Uterus (tissue), 4 donors: ENCODE data around the gene CGN. TPM values are rescaled to one million over a fixed set of nuclear protein-coding genes. Genes with fewer than 3 reads are reported as not detected.

Experiments used
- DNase-seq, 2 donors: peaks; one replicate each; pipeline ENCODE4 v3.0.0-alpha.2; 2019 to 2020
- H3K27ac ChIP-seq, 2 donors: fragments of 200-600 bp; sonication (generic); 1 replicate in 1 of 2; 2 replicates in 1 of 2; pipeline ENCODE4 v1.5.1; 2016 to 2018
- H3K27me3 ChIP-seq, 2 donors: fragments of 200-600 bp; sonication (generic); one replicate each; pipeline ENCODE4 v1.5.1; 2018 to 2019; ENCODE audit warnings: control low read depth in 1 of 2
- H3K36me3 ChIP-seq, 2 donors: fragments of 200-600 bp; sonication (generic); one replicate each; pipeline ENCODE4 v1.5.1; 2019; ENCODE audit warnings: control low read depth in 1 of 2
- H3K4me1 ChIP-seq, 2 donors: fragments of 200-600 bp; sonication (generic); one replicate each; pipeline ENCODE4 v1.5.1; 2018 to 2019; ENCODE audit warnings: control low read depth in 1 of 2
- H3K4me3 ChIP-seq, 2 donors: fragments of 200-600 bp; sonication (generic); 1 replicate in 1 of 2; 2 replicates in 1 of 2; pipeline ENCODE4 v1.5.1; 2018 to 2019; ENCODE audit warnings: mild to moderate bottlenecking in 1 of 2
- H3K9me3 ChIP-seq, 2 donors: fragments of 200-600 bp; sonication (generic); one replicate each; pipeline ENCODE4 v1.5.1; 2019; ENCODE audit warnings: control low read depth in 1 of 2
- POLR2A ChIP-seq, 2 donors: fragments of 450-650 bp; IDR thresholded peaks; one replicate each; pipeline ENCODE4 v1.6.1; 2016; ENCODE audit warnings: antibody characterized with exemption in 2 of 2, mild to moderate bottlenecking in 1 of 2, moderate library complexity in 1 of 2
- intact Hi-C: fragments of 100-400 bp; cut with DNase I; formaldehyde crosslinking; loops from one replicate; pipeline ENCODE4 v1.15.1; 2023; ENCODE audit warnings: low total_unique reads
- total RNA-seq, 4 donors: library from RNA; depleted of rRNA in 3 of 4; stranded (reverse); fragments of >200 nt in 3 of 4; gene quantifications; one replicate each; pipeline versions ENCODE4 v1.1.0 to v1.2.4, GENCODE V29; 2014 to 2023
- TF ChIP-seq, protein P1 (sequence below), 4 experiments: fragments of 200-600 bp in 2 of 4; fragments of 450-650 bp in 2 of 4; sonication (generic) in 2 of 4; IDR thresholded peaks; one replicate each; pipeline ENCODE4 v1.5.1; 2016 to 2019; ENCODE audit warnings: antibody characterized with exemption in 4 of 4, mild to moderate bottlenecking in 2 of 4, moderate library complexity in 1 of 4
- donor health status: DM: yes; HTN: yes; CAD: no.

The CGN gene
- total RNA-seq, 4 donors from 2014 or later, result under 0.01 to 7.3 (median 0.85) TPM

- no peaks in the 10 kb centered on the region for H3K36me3 ChIP-seq
- H3K4me3 ChIP-seq, result no peak overlapping the region
- no peaks in the 10 kb centered on the region for H3K4me1 ChIP-seq
- no peak for TF ChIP-seq POLR2A (IDR thresholded peaks at IDR 0.05)
- TF ChIP-seq, protein P1, sequence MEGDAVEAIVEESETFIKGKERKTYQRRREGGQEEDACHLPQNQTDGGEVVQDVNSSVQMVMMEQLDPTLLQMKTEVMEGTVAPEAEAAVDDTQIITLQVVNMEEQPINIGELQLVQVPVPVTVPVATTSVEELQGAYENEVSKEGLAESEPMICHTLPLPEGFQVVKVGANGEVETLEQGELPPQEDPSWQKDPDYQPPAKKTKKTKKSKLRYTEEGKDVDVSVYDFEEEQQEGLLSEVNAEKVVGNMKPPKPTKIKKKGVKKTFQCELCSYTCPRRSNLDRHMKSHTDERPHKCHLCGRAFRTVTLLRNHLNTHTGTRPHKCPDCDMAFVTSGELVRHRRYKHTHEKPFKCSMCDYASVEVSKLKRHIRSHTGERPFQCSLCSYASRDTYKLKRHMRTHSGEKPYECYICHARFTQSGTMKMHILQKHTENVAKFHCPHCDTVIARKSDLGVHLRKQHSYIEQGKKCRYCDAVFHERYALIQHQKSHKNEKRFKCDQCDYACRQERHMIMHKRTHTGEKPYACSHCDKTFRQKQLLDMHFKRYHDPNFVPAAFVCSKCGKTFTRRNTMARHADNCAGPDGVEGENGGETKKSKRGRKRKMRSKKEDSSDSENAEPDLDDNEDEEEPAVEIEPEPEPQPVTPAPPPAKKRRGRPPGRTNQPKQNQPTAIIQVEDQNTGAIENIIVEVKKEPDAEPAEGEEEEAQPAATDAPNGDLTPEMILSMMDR (IDR thresholded peaks at IDR 0.05), result no peak
- DNase-seq, result no peak
- no peaks in the 10 kb centered on the region for H3K27me3 ChIP-seq
- intact Hi-C loops, result no loop called here
- no peaks in the 10 kb centered on the region for H3K9me3 ChIP-seq
- H3K27ac ChIP-seq, result no peak overlapping the region
These were observed 19.5 kb upstream of the CGN start for GRCh38 chr1:151491641-151492040.

- H3K4me1 ChIP-seq, result no peaks in the 10 kb centered on the region
- intact Hi-C loops, result no loop called here
These were observed 19.1 kb upstream of the CGN start for GRCh38 chr1:151492120-151492519.

DNA sequence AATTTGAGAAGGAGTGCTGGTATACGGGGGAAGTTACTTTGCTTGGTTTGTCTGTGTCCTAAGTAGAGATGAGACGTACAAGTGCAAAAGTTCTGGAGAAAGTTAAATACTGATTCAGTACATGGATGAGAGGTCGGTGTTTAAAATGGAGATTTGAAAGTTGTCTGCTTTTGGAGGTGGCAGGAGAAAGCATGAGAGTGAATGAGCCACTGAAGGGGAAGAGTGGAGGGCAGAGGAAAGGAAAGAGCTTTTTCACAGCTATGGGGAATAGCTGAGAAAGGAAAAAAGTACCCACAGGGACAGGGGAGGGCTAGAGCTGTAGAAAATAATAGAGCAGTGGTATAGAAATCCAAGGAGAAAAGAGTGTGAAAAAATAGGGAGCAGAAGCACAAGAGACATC lies 18.1 kb upstream of the CGN start:
- Histone ChIP-seq H3K36me3 (no peaks in the 10 kb centered on the region), H3K4me3 (no peak overlapping the region), H3K27ac (no peak overlapping the region), H3K9me3 (no peaks in the 10 kb centered on the region), H3K27me3 (no peaks in the 10 kb centered on the region), H3K4me1 (no peaks in the 10 kb centered on the region)
- no peak for TF ChIP-seq POLR2A (IDR thresholded peaks at IDR 0.05)
- TF ChIP-seq, protein P1 (IDR thresholded peaks at IDR 0.05), result no peak
- intact Hi-C loops, result no loop called here
- no peak for DNase-seq

More at GRCh38 chr1:151492120-151492519, 19.1 kb upstream of the CGN start:
- Histone ChIP-seq H3K9me3 (no peaks in the 10 kb centered on the region), H3K4me3 (no peak overlapping the region), H3K27me3 (no peaks in the 10 kb centered on the region), H3K27ac (no peak overlapping the region), H3K36me3 (no peaks in the 10 kb centered on the region)
- TF ChIP-seq, protein P1 (IDR thresholded peaks at IDR 0.05), result no peak
- no peak for DNase-seq

- TF ChIP-seq, protein P1 (IDR thresholded peaks at IDR 0.05), result no peak
- TF ChIP-seq POLR2A (IDR thresholded peaks at IDR 0.05), result no peak
- intact Hi-C loops, result no loop called here
- H3K4me3 ChIP-seq, result no peak overlapping the region
- no peaks in the 10 kb centered on the region for H3K36me3 ChIP-seq
- no peaks in the 10 kb centered on the region for H3K4me1 ChIP-seq
- no peaks in the 10 kb centered on the region for H3K9me3 ChIP-seq
- H3K27me3 ChIP-seq, result no peaks in the 10 kb centered on the region
- no peak for DNase-seq
- no peak overlapping the region for H3K27ac ChIP-seq
These were observed 16.4 kb upstream of the CGN start for GRCh38 chr1:151494741-151495281.

GRCh38 chr1:151495316-151495715 lies 15.9 kb upstream of the CGN start:
- Histone ChIP-seq H3K9me3 (no peaks in the 10 kb centered on the region), H3K27ac (no peak overlapping the region), H3K36me3 (no peaks in the 10 kb centered on the region), H3K4me1 (no peaks in the 10 kb centered on the region), H3K27me3 (no peaks in the 10 kb centered on the region), H3K4me3 (no peak overlapping the region)
- intact Hi-C loops, result no loop called here
- TF ChIP-seq, protein P1 (IDR thresholded peaks at IDR 0.05), result no peak
- no peak for TF ChIP-seq POLR2A (IDR thresholded peaks at IDR 0.05)
- DNase-seq, result no peak
